Right lobe of liver (tissue), 4 donors: ENCODE results near the gene ZSCAN2.

Experiments
- POLR2A ChIP-seq: fragments of 450-650 bp; IDR thresholded peaks from one replicate; pipeline ENCODE4 v1.6.1; 2017; ENCODE audit warnings: antibody characterized with exemption, mild to moderate bottlenecking
- TF ChIP-seq, protein P1 (sequence below), 4 donors: fragments of 200-600 bp in 3 of 4; fragments of 450-650 bp in 1 of 4; IDR thresholded peaks; one replicate each; pipeline versions ENCODE4 v1.5.1 to v1.8.0; 2016 to 2022; ENCODE audit warnings: antibody characterized with exemption in 4 of 4, mild to moderate bottlenecking in 2 of 4
- donor health status: DM: no; HTN: no; CAD: no.
- donor health status: DM: no; HTN: no; CAD: no.
- donor health status: DM: no; HTN: yes; CAD: no.

DNA sequence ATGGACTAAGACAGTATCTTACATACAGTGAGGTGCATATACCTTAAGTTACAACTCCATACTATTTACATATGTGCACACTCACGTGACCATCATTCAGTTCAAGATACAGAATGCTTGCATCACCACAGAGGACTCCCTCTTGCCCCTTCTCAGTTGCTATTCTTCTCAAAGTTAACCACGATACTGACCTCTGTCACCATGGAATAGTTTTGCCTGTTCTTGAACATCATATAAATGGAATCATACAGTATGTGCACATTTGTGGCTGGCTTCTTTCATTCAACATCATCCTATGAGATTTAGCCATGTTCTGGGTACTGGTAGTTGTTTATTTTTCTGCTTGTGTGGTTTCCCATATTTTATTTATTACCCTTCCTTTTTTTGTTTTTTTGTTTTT is 10.4 kb upstream of the ZSCAN2 start:
- TF ChIP-seq, protein P1, sequence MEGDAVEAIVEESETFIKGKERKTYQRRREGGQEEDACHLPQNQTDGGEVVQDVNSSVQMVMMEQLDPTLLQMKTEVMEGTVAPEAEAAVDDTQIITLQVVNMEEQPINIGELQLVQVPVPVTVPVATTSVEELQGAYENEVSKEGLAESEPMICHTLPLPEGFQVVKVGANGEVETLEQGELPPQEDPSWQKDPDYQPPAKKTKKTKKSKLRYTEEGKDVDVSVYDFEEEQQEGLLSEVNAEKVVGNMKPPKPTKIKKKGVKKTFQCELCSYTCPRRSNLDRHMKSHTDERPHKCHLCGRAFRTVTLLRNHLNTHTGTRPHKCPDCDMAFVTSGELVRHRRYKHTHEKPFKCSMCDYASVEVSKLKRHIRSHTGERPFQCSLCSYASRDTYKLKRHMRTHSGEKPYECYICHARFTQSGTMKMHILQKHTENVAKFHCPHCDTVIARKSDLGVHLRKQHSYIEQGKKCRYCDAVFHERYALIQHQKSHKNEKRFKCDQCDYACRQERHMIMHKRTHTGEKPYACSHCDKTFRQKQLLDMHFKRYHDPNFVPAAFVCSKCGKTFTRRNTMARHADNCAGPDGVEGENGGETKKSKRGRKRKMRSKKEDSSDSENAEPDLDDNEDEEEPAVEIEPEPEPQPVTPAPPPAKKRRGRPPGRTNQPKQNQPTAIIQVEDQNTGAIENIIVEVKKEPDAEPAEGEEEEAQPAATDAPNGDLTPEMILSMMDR (IDR thresholded peaks at IDR 0.05), result no peak
- no peak for TF ChIP-seq POLR2A
